VCaP (cell line): ENCODE results near the gene GINS3.

Experiments used
- H3K27ac ChIP-seq: fragments of 450-650 bp; 2 replicates; pipeline ENCODE4 v1.5.1; 2017
- TF ChIP-seq, protein P1 (sequence below): fragments of 450-650 bp; conservative IDR thresholded peaks from 2 replicates; pipeline ENCODE4 v1.5.1; 2017; ENCODE audit warnings: mild to moderate bottlenecking, moderate library complexity

Gene GINS3

DNA sequence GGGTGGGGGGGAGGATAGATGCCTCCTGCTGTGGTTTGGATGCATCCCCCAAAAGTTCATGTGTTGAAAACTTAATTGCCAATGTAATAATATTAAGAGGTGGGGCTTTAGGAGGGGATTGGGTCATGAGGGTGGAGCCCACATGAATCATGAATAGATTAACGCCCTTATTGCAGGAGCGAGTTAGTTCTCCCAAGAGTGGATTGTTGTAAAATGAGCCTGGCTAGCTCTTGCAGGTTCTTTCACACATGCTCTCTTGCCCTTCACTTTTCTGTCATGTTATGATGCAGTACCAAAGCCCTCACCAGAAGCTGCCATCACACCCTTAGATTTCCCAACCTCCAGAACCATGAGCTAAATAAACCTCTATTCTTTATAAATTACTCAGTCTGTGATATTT lies 52.0 kb downstream of the GINS3 start:
- H3K27ac ChIP-seq: no peak overlapping the region
- TF ChIP-seq, protein P1, sequence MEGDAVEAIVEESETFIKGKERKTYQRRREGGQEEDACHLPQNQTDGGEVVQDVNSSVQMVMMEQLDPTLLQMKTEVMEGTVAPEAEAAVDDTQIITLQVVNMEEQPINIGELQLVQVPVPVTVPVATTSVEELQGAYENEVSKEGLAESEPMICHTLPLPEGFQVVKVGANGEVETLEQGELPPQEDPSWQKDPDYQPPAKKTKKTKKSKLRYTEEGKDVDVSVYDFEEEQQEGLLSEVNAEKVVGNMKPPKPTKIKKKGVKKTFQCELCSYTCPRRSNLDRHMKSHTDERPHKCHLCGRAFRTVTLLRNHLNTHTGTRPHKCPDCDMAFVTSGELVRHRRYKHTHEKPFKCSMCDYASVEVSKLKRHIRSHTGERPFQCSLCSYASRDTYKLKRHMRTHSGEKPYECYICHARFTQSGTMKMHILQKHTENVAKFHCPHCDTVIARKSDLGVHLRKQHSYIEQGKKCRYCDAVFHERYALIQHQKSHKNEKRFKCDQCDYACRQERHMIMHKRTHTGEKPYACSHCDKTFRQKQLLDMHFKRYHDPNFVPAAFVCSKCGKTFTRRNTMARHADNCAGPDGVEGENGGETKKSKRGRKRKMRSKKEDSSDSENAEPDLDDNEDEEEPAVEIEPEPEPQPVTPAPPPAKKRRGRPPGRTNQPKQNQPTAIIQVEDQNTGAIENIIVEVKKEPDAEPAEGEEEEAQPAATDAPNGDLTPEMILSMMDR: no peak

DNA sequence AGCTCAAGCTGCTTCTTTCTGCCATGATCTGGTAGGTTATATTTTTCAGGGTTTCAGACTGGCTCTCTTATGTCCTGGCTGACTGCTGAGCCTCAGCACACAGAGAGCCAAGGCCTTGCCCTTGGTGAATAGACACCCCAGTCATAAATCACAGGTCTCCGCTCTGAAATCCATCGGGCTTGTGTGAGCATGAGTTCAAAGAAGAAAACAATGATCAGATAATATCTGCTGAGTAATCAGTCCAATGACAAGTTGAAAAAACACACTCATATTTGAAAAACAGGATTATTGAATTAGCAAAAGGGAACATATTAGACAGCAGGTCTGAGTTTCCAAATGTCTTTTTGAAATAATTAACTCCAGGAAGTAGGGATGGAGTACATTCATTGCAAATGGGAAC lies 56.6 kb downstream of the GINS3 start:
- TF ChIP-seq, protein P1: no peak

DNA sequence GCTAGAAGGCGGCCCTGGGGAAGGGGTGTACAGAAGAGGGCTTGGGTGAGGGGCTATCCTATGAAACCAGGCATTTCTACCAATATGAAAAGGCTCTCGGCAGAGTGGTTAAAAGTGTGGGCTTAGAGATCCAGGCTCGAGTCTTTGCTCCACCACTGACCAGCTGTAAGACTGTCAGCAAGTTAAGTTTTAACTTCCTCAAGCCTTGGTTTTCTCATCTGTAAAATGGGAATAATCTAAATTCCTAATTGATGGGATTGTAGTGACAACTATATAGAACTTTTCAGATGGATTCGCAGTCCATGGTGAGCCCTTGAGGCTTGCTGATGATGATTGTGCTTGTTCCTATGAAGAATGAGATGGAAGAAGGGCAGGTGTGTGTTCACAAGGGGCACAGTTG lies 57.0 kb downstream of the GINS3 start:
- TF ChIP-seq, protein P1: no peak
- no peak overlapping the region for H3K27ac ChIP-seq

More for the DNA sequence above, 56.6 kb downstream of the GINS3 start:
- no peak overlapping the region for H3K27ac ChIP-seq

DNA sequence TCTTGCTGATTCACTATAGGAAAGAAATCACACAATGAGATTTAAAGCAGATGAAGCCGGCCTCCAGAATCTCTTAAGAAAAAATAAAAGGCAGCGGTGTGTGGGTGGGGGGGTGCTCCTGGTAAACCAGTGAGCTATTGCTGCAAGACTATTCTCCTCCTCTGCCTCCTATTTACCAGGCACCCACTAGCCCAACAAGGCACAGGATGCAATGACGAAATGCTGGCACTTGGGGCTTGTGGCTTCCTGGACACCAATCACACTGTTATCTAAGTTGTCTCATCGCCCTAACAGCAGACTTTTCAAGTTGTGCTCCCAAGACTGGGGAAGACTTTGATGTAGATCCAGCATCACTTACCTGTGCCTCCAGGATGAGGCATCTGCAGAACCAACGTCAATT lies 57.5 kb downstream of the GINS3 start:
- TF ChIP-seq, protein P1: no peak
- no peak overlapping the region for H3K27ac ChIP-seq

DNA sequence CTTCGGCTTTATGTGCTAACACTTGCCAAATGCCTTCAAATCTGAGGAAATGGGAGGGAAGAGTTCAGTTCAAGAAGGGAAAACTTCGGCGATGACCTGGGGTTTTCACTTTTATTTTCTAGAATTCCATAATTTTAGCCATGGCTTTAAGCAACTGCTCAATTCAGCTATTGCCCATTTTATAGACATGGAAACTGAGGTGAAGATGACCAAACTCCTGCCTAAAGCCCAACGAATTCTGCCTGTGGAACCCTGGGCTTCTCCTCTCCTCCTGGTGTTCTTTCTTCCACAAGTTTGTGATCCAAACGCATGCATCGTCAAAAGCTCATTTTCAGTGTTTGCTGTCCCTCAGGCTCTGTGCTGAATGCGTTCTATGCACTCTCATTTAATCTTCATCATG lies 58.3 kb downstream of the GINS3 start:
- TF ChIP-seq, protein P1: no peak
- H3K27ac ChIP-seq: no peak overlapping the region

DNA sequence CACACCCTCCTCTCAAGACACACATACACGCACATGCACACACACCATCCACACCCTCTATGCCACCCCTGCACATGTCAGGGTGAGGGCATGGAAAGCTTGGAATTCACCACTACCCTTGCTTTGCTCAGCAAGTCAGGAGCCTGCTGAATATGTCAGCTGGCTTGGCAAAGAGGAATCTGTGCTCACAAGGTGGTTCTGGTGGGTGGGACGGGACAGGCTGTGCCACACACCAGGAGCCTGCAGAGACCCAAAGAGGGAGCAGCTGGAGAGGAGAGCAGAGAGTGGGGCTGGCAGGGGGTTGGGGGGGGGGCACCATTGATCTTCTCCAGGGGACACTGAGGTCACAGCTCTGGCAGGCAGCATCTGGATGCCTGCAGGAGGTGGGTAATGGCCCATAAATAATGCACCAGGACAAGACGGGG lies 59.0 kb downstream of the GINS3 start:
- no peak overlapping the region for H3K27ac ChIP-seq
- TF ChIP-seq, protein P1: no peak

DNA sequence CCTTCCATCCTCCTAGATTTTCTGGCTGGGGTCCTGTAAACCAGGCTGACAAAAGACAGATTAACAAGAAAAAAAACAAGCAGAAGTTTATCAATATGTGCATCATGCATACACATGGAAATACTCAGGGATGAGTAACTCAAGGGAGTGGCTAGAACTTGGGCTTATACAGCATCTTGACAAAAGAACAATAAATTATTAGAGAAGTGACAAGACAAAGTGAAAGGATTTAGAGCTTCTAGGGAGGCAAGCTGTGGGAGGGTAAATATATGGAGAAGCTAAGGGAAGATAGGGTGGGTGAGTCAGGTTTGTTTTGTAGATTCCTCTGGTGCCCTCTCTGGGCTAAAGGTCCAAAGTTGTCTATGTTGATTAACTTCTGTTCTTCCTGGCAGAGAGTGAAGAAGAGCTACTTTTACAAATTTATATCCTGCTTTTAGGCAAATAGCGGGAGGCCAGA lies 59.7 kb downstream of the GINS3 start:
- H3K27ac ChIP-seq: no peak overlapping the region
- TF ChIP-seq, protein P1: no peak
